Mesothelial cell of epicardium (in vitro differentiated cells): ENCODE data around the gene DFFB. TPM values are rescaled to one million over a fixed set of nuclear protein-coding genes. Genes with fewer than 3 reads are reported as not detected.

Experiments used
- DNase-seq, 2 experiments: peaks; one replicate each; pipeline ENCODE4 v3.0.0; 2021; ENCODE audit warnings: low spot score in 2 of 2; ENCODE audit not compliant: unreplicated experiment in 2 of 2
- H3K27ac Mint-ChIP-seq: 2 replicates; pipeline ENCODE4 v1.8.0; 2021; ENCODE audit warnings: mixed read lengths
- H3K27me3 Mint-ChIP-seq: 2 replicates; pipeline ENCODE4 v1.8.0; 2021; ENCODE audit warnings: low read depth, mixed read lengths
- H3K36me3 Mint-ChIP-seq: 2 replicates; pipeline ENCODE4 v1.8.0; 2021; ENCODE audit warnings: mixed read lengths
- H3K4me1 Mint-ChIP-seq: 2 replicates; pipeline ENCODE4 v1.8.0; 2021; ENCODE audit warnings: mixed read lengths
- H3K4me3 Mint-ChIP-seq: 2 replicates; pipeline ENCODE4 v1.8.0; 2021; ENCODE audit warnings: mild to moderate bottlenecking, moderate library complexity, mixed read lengths
- H3K9me3 Mint-ChIP-seq: 2 replicates; pipeline ENCODE4 v1.8.0; 2021; ENCODE audit warnings: mixed read lengths
- total RNA-seq: library from RNA; stranded (reverse); gene quantifications from 3 replicates; pipeline ENCODE4 v1.2.1, GENCODE V29; 2021
- TF ChIP-seq, protein P1 (sequence below): fragments of 200-600 bp; sonication (generic); IDR thresholded peaks from one replicate; pipeline ENCODE4 v1.5.0; 2021; ENCODE audit warnings: antibody characterized with exemption; ENCODE audit not compliant: unreplicated experiment

The DFFB gene
- total RNA-seq, 1 donor from 2014 or later: 11.0 TPM

DNA sequence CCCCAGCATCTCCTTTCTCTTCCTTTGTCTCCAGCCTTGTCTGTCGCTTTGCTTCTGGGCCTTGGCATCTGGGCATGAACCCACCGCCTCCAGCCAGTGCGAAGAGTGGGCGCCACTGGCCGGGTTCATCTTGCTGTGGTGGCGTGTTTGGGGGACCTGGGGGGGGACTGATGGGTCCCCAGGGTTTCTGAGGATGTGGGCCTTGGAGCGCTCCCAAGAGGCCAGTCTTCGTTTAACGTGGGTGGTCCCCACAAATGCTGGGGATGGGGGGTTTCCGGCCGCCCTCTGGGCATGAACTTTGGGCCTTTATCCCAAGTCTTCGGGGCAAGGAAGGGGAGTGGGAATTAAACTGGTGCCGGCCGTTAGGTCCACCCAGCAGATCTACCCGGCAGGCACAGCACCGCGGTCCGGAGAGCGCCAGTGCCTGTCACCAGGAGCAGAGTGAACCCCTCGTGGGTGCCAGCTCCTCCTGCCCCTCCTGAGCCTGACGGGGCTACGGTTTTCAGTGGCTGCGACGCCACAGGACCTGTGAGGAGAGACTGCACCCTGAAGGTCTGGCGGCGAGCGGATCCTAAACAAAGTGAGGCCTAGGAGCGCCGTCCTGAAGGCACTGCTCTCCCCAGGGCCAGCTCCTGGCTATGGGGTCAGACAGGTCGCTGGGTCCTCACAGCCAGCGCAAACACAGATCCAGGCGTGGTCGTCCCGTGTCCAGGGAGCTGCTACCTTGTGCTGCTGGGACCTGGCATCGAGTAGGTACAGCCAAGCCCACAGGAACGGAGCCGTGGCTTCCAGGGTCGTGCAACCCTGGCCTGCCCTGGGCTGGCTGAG, 54.9 kb downstream of the DFFB start:
- H3K36me3 Mint-ChIP-seq: no peaks in the 10 kb centered on the region
- DNase-seq: peak in 1 of 2 experiments; percentile 8
- peaks cover 4% of the 10 kb centered on the region for H3K4me1 Mint-ChIP-seq
- TF ChIP-seq, protein P1, sequence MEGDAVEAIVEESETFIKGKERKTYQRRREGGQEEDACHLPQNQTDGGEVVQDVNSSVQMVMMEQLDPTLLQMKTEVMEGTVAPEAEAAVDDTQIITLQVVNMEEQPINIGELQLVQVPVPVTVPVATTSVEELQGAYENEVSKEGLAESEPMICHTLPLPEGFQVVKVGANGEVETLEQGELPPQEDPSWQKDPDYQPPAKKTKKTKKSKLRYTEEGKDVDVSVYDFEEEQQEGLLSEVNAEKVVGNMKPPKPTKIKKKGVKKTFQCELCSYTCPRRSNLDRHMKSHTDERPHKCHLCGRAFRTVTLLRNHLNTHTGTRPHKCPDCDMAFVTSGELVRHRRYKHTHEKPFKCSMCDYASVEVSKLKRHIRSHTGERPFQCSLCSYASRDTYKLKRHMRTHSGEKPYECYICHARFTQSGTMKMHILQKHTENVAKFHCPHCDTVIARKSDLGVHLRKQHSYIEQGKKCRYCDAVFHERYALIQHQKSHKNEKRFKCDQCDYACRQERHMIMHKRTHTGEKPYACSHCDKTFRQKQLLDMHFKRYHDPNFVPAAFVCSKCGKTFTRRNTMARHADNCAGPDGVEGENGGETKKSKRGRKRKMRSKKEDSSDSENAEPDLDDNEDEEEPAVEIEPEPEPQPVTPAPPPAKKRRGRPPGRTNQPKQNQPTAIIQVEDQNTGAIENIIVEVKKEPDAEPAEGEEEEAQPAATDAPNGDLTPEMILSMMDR: no peak
- no peaks in the 10 kb centered on the region for H3K9me3 Mint-ChIP-seq
- peaks cover 40% of the 10 kb centered on the region for H3K27me3 Mint-ChIP-seq
- H3K4me3 Mint-ChIP-seq: no peak overlapping the region
- no peak overlapping the region for H3K27ac Mint-ChIP-seq

DNA sequence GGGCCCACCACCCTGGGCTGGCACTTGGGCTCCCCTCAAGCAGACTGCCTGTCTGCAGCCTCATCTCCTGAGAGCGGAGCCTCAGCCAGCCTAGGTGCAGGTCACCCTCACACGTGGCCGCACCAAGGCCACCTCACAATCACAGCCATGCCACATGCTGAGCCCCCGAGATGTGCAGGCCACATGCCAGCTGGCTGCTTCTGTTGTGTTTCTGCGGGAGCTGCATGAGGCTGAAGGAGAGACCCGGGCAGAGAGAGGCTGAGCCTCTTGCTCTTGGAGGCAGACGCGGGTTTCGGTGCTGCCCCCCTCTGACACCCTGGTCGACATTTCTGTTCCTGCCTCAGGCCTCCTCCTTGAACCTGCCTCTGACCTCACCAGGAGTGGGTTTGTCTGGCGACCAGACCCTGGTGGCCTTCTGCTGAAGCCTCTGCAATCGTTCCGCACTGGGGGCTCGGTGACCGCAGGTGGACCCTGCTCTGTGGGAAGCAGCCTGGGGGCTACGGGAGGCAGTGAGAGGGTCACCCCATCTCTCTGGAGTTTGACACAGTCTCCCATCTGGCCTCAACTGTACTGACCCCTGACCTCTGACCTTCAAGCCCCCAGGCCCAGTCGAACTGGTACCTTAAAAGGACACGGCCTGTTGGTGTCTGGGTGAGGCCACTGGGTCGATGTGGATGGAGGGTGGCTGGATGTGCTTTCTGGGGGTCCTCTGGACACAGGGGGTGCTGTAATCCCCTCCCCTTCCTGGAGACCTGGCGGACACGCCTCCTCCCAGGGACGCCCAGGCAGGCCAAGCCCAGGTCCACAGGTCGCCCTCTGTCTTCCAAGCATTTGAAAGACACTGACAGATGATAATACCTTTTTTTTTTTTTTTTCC, 55.8 kb downstream of the DFFB start:
- Mint-ChIP-seq H3K9me3 (no peaks in the 10 kb centered on the region), H3K27me3 (peaks cover 42% of the 10 kb centered on the region), H3K4me3 (no peak overlapping the region)

DNA sequence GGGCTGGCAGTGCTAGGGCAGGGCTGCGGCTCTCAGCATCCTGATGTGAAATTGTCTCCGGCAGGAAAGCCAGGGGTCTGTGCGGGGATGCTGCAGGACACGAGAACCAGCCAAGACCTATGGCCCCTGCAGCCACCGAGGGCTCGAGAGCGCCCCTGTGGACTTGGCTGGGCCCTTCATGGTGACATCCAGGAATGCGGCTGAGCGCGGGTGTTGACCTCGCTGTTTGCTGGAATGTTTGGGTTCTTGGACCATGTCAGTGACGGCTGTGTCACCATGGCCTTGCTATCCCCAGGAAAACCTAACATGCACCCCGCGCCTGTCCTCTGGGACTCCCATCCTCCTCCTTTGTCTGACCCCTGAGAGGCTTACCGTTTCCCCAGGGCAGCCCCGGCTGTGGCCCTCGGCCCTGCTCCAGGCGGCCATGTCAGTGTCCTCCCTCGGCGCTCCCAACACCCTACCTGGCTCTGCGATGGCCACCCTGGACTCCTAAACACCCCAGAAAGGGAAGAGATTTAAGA, 57.1 kb downstream of the DFFB start:
- H3K36me3 Mint-ChIP-seq: no peaks in the 10 kb centered on the region
- H3K27ac Mint-ChIP-seq: no peak overlapping the region
- peaks cover 4% of the 10 kb centered on the region for H3K4me1 Mint-ChIP-seq
- DNase-seq: peak in 1 of 2 experiments; percentile 13
- no peaks in the 10 kb centered on the region for H3K9me3 Mint-ChIP-seq
- H3K4me3 Mint-ChIP-seq: no peak overlapping the region
- TF ChIP-seq, protein P1: no peak
- peaks cover 49% of the 10 kb centered on the region for H3K27me3 Mint-ChIP-seq

More for the DNA sequence above, 55.8 kb downstream of the DFFB start:
- TF ChIP-seq, protein P1: no peak
- H3K36me3 Mint-ChIP-seq: no peaks in the 10 kb centered on the region
- H3K4me1 Mint-ChIP-seq: peaks cover 4% of the 10 kb centered on the region
- no peak overlapping the region for H3K27ac Mint-ChIP-seq
- DNase-seq: peak in 1 of 2 experiments; percentile 9

DNA sequence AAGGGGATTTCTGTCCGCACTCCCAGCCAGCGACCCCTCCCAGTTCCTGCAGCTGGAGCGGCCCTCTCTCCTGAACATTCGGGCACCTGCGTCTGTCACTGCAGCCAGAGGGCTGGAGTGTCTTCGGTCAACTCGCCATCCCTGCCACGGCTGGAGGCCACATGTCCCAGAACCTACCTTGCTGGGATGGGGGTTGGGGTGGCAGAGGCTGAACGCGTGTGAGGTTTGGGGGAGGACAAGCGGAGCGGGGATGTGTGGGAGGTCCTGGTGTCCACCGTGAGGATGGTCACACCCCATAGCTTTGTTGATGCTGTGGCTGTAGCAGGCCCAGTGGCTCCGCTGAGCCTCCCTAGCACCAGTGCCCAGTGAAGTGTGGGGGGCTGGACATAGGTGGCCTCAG, 57.6 kb downstream of the DFFB start:
- DNase-seq: peak in 1 of 2 experiments; percentile 17

DNA sequence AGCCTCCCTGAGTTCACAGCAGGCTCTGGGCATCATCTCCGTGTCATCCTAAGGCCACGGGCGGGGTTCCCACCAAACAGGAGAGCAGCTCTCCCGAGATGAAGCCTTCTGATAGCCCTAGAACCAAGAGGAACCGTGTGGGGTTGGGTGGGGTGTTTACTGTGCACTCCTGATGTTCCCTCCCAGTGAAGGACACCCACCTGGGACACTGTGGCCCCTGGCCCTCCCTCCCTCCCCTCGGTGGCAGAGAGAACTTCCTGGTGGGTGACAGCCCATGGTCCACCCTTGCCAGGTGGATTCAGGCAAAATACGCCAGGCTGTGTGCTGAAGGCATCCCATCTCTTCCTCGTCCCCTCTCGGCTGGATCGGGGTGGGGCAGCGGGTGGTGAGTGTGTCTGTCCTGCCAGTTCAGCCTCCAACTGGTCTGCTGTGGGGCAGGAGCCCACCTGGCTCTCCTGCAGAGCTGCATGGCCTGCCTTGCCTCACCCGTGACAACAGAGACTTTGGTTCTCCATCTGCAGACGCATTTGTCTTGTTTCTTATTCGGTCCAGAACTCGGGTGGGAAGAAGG, 58.4 kb downstream of the DFFB start:
- H3K4me1 Mint-ChIP-seq: peaks cover 4% of the 10 kb centered on the region
- H3K9me3 Mint-ChIP-seq: no peaks in the 10 kb centered on the region
- H3K27ac Mint-ChIP-seq: no peak overlapping the region
- TF ChIP-seq, protein P1: no peak
- H3K27me3 Mint-ChIP-seq: peaks cover 42% of the 10 kb centered on the region
- H3K36me3 Mint-ChIP-seq: no peaks in the 10 kb centered on the region
- DNase-seq: peak in 1 of 2 experiments; percentile 11
- H3K4me3 Mint-ChIP-seq: no peak overlapping the region

More for the DNA sequence above, 57.6 kb downstream of the DFFB start:
- TF ChIP-seq, protein P1: no peak
- H3K4me3 Mint-ChIP-seq: no peak overlapping the region
- H3K27ac Mint-ChIP-seq: no peak overlapping the region
- peaks cover 4% of the 10 kb centered on the region for H3K4me1 Mint-ChIP-seq
- H3K9me3 Mint-ChIP-seq: no peaks in the 10 kb centered on the region
- no peaks in the 10 kb centered on the region for H3K36me3 Mint-ChIP-seq
- H3K27me3 Mint-ChIP-seq: peaks cover 44% of the 10 kb centered on the region
